Neutrophil (primary cell): ENCODE data around the gene TAF11L6.
"Not testable (repeated sequence)": the region's sequence is repeated elsewhere in the genome, so short reads cannot be mapped to it uniquely, and the experiment has no call there.

Source experiments
- H3K27ac ChIP-seq: fragments of 200-600 bp; sonication (generic); 2 replicates; pipeline ENCODE4 v1.5.1; 2016; ENCODE audit warnings: mild to moderate bottlenecking, moderate library complexity
- H3K27me3 ChIP-seq: fragments of 200-600 bp; sonication (generic); 2 replicates; pipeline ENCODE4 v1.6.0; 2016; ENCODE audit warnings: mild to moderate bottlenecking
- H3K36me3 ChIP-seq: fragments of 200-600 bp; sonication (generic); 2 replicates; pipeline ENCODE4 v1.5.1; 2017
- H3K4me1 ChIP-seq, 2 experiments: fragments of 200-600 bp in 1 of 2; sonication (generic) in 1 of 2; 1 replicate in 1 of 2; 2 replicates in 1 of 2; pipeline versions ENCODE4 v1.5.1 to v1.6.1; 2013 to 2016; ENCODE audit warnings: low read depth in 1 of 2, low read length in 1 of 2, mild to moderate bottlenecking in 1 of 2, moderate library complexity in 1 of 2; ENCODE audit not compliant: control insufficient read depth in 1 of 2, insufficient read depth in 1 of 2
- H3K4me3 ChIP-seq, 2 experiments: fragments of 200-600 bp in 1 of 2; sonication (generic) in 1 of 2; 1 replicate in 1 of 2; 2 replicates in 1 of 2; pipeline ENCODE4 v1.5.1; 2013 to 2016; ENCODE audit warnings: low read depth in 1 of 2, low read length in 1 of 2, mild to moderate bottlenecking in 1 of 2, moderate library complexity in 1 of 2
- H3K9me3 ChIP-seq: fragments of 200-600 bp; sonication (generic); 2 replicates; pipeline ENCODE4 v1.5.1; 2016
- CTCF ChIP-seq: fragments of 200-600 bp; sonication (generic); IDR thresholded peaks from 2 replicates; pipeline ENCODE4 v1.5.1; 2016; ENCODE audit warnings: antibody characterized with exemption

The TAF11L6 gene

GRCh38 chr5:17528369-17528768 is at the start of gene TAF11L6:
Gene TAF11L6 (plus strand): TSS chr5:17528669.
- H3K27ac ChIP-seq, H3K4me1 ChIP-seq, H3K36me3 ChIP-seq, H3K9me3 ChIP-seq, H3K4me3 ChIP-seq, H3K27me3 ChIP-seq: not testable (repeated sequence)

GRCh38 chr5:17481378-17481777 is 47.1 kb upstream of the TAF11L6 start:
- TF ChIP-seq CTCF = no peak
- no peak overlapping the region for H3K4me3 ChIP-seq
- no peaks in the 10 kb centered on the region for H3K9me3 ChIP-seq
- H3K27me3 ChIP-seq = no peaks in the 10 kb centered on the region
- peaks cover 1 to 10% of the 10 kb centered on the region in 2 experiments for H3K4me1 ChIP-seq
- H3K27ac ChIP-seq = no peak overlapping the region
- H3K36me3 ChIP-seq = no peaks in the 10 kb centered on the region

GRCh38 chr5:17482790-17483189 is 45.7 kb upstream of the TAF11L6 start:
- Histone ChIP-seq H3K9me3 (no peaks in the 10 kb centered on the region), H3K4me3 (no peak overlapping the region), H3K27me3 (no peaks in the 10 kb centered on the region), H3K4me1 (peaks cover 12 to 17% of the 10 kb centered on the region in 2 experiments), H3K36me3 (no peaks in the 10 kb centered on the region), H3K27ac (no peak overlapping the region)
- TF ChIP-seq CTCF = no peak

GRCh38 chr5:17486464-17487173 is 41.9 kb upstream of the TAF11L6 start:
- Histone ChIP-seq H3K4me1 (peaks cover 12 to 17% of the 10 kb centered on the region in 2 experiments), H3K27ac (peak overlapping the region; percentile 58)
- H3K27me3 ChIP-seq, H3K36me3 ChIP-seq, H3K4me3 ChIP-seq, H3K9me3 ChIP-seq: not testable (repeated sequence)

- H3K27ac ChIP-seq = peak overlapping the region; percentile 58
- no peaks in the 10 kb centered on the region for H3K36me3 ChIP-seq
- TF ChIP-seq CTCF = no peak
- no peaks in the 10 kb centered on the region for H3K27me3 ChIP-seq
- no peaks in the 10 kb centered on the region for H3K9me3 ChIP-seq
- no peak overlapping the region for H3K4me3 ChIP-seq
- peaks cover 12 to 17% of the 10 kb centered on the region in 2 experiments for H3K4me1 ChIP-seq
These were observed 41.3 kb upstream of the TAF11L6 start for GRCh38 chr5:17487174-17487512.

GRCh38 chr5:17491257-17491656 is 37.2 kb upstream of the TAF11L6 start:
- not testable (repeated sequence) for H3K27ac ChIP-seq, H3K4me3 ChIP-seq, H3K36me3 ChIP-seq, H3K27me3 ChIP-seq, H3K9me3 ChIP-seq
- H3K4me1 ChIP-seq = peaks cover 24 to 30% of the 10 kb centered on the region in 2 experiments

GRCh38 chr5:17492770-17493169 is 35.7 kb upstream of the TAF11L6 start:
- no peak overlapping the region for H3K27ac ChIP-seq

More at GRCh38 chr5:17492770-17493169, 35.7 kb upstream of the TAF11L6 start:
- Histone ChIP-seq H3K9me3 (no peaks in the 10 kb centered on the region), H3K4me3 (no peak overlapping the region), H3K27me3 (no peaks in the 10 kb centered on the region), H3K4me1 (peaks cover 15 to 18% of the 10 kb centered on the region in 2 experiments), H3K36me3 (no peaks in the 10 kb centered on the region)
- TF ChIP-seq CTCF = no peak
